MCF 10A (cell line): ENCODE data around the gene CAPN7. TPM values are rescaled to one million over a fixed set of nuclear protein-coding genes. Genes with fewer than 3 reads are reported as not detected.

Experiments
- Bru-seq: library from RNA; stranded (reverse); fragments of 400-500 nt; gene quantifications from one replicate; lab custom pipeline; 2021; lab: Mats Ljungman, UMichigan
- BruChase-seq, 2 experiments: library from RNA; stranded (reverse); fragments of 400-500 nt; gene quantifications; one replicate each; lab custom pipeline; 2021; lab: Mats Ljungman, UMichigan
- BruUV-seq: library from RNA; stranded (reverse); fragments of 400-500 nt; replicated peaks from 2 replicates; lab custom pipeline; 2021; lab: Mats Ljungman, UMichigan
- CTCF ChIA-PET: fragments of 300-600 bp; sonication (Branson Sonifier 250); formaldehyde crosslinking; extraction: SDS; loops from one replicate; lab custom pipeline; 2021; ENCODE audit warnings: antibody characterized with exemption, inconsistent platforms; lab: Yijun Ruan, JAX
- POLR2A ChIA-PET: fragments of 300-600, 350-650 bp; sonication (Branson Sonifier 250); formaldehyde crosslinking; extraction: SDS; loops from one replicate; lab custom pipeline; 2020; ENCODE audit warnings: antibody characterized with exemption, inconsistent platforms; lab: Yijun Ruan, JAX
- DNase-seq: peaks from one replicate; pipeline ENCODE4 v3.0.0-alpha.2; 2018; ENCODE audit not compliant: unreplicated experiment
- H3K27ac Mint-ChIP-seq: one replicate; pipeline ENCODE4 v1.8.0; 2022; ENCODE audit warnings: mild to moderate bottlenecking, low read depth, mixed read lengths; ENCODE audit not compliant: unreplicated experiment
- H3K27me3 Mint-ChIP-seq: one replicate; pipeline ENCODE4 v1.8.0; 2022; ENCODE audit warnings: mixed read lengths; ENCODE audit not compliant: insufficient read depth, unreplicated experiment
- H3K36me3 Mint-ChIP-seq: one replicate; pipeline ENCODE4 v1.8.0; 2022; ENCODE audit warnings: mild to moderate bottlenecking, moderate library complexity, mixed read lengths; ENCODE audit not compliant: insufficient read depth, unreplicated experiment
- H3K4me1 Mint-ChIP-seq: one replicate; pipeline ENCODE4 v1.8.0; 2022; ENCODE audit warnings: mixed read lengths; ENCODE audit not compliant: insufficient read depth, unreplicated experiment
- H3K4me3 Mint-ChIP-seq: one replicate; pipeline ENCODE4 v1.8.0; 2022; ENCODE audit warnings: mild to moderate bottlenecking, moderate library complexity, mixed read lengths; ENCODE audit not compliant: unreplicated experiment
- H3K9me3 Mint-ChIP-seq: one replicate; pipeline ENCODE4 v1.8.0; 2022; ENCODE audit warnings: mixed read lengths; ENCODE audit not compliant: unreplicated experiment
- CTCF ChIP-seq: fragments of 200-600 bp; IDR thresholded peaks from one replicate; pipeline ENCODE4 v1.8.0; 2022; ENCODE audit warnings: antibody characterized with exemption, mild to moderate bottlenecking; ENCODE audit not compliant: unreplicated experiment
- intact Hi-C: fragments of 100-400 bp; cut with micrococcal nuclease; formaldehyde crosslinking; loops from 2 replicates; pipeline ENCODE4 v1.14.1; 2022
- long read RNA-seq: library from polyadenylated mRNA; stranded (forward); transcript quantifications from one replicate; pipeline ENCODE4 v2.0.0, GENCODE V29; 2022
- total RNA-seq: library from RNA; stranded (reverse); gene quantifications from 2 replicates; pipeline ENCODE4 v1.2.3, GENCODE V29; 2022

The CAPN7 gene
- total RNA-seq, result 48.4 and 55.2 TPM in 2 replicates
- percentile 91 among the genes with signal in this experiment for Bru-seq, nascent RNA
- percentile 95 among the genes with signal in this experiment for BruChase-seq, experiment 1, labeled RNA remaining after a 6-hour chase
- BruChase-seq, experiment 2, labeled RNA remaining after a 2-hour chase, result percentile 94 among the genes with signal in this experiment
- long read RNA-seq, full-length matches to known transcripts, result 106 of 149 reads
- long read RNA-seq, partial matches to known transcripts, result 6 of 149 reads
- long read RNA-seq, other reads (novel, unspliced or antisense), result 37 of 149 reads

- Mint-ChIP-seq H3K27me3 (no peaks in the 10 kb centered on the region), H3K27ac (peak within 1 kb of the TSS; percentile 91), H3K36me3 (peaks cover 23% of the 10 kb centered on the region), H3K4me1 (peaks cover 13% of the 10 kb centered on the region), H3K9me3 (no peaks in the 10 kb centered on the region), H3K4me3 (peak within 1 kb of the TSS; percentile 81)
- TF ChIP-seq CTCF, result no peak
- ChIA-PET POLR2A (interaction anchor here (0.7 to 6.9 kb wide), 30 partner anchors 8 to 1027 kb away, joined by 3 to 47 read pairs (median 4); partner anchors contain the start of genes CCDC174, EAF1, LSM3 and METTL6), CTCF (interaction anchor here (0.5 to 9.1 kb wide), 18 partner anchors 10 to 903 kb away, joined by 3 to 121 read pairs (median 3); no protein-coding TSS in a partner anchor)
- intact Hi-C loops, result loop anchor here (5.0 to 10.0 kb wide), 3 partner anchors 169 to 609 kb away; no protein-coding TSS in a partner anchor
- no TSS peak for BruUV-seq
- DNase-seq, result peak; percentile 93
Measured at GRCh38 chr3:15205934-15206661, at the start of gene CAPN7. TSS of gene CAPN7 (plus strand) at chr3:15206246. CDS start at chr3:15206496, 250 bp downstream.

DNA sequence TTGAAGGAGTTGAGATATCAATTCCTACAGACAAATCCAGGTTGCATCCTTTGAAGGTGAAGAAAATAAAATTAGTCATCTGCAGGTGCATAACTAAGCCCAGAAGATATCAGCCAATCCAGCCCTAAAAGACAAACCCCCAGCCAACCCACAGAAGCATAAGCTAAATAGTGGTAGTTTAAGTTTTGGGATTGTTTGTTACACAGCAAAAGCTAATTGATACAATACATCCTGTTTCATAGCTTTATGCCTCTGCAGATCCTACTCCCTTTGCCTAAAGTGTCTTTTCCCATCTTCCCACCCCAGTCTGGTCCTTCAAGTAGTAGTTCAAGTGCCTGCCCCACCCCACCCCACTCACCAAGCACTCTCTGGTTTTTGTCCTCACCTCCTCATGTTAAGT lies 48.6 kb upstream of the CAPN7 start:
- Mint-ChIP-seq H3K4me3 (no peak overlapping the region), H3K27ac (no peak overlapping the region)
- POLR2A ChIA-PET, result no interaction called here

DNA sequence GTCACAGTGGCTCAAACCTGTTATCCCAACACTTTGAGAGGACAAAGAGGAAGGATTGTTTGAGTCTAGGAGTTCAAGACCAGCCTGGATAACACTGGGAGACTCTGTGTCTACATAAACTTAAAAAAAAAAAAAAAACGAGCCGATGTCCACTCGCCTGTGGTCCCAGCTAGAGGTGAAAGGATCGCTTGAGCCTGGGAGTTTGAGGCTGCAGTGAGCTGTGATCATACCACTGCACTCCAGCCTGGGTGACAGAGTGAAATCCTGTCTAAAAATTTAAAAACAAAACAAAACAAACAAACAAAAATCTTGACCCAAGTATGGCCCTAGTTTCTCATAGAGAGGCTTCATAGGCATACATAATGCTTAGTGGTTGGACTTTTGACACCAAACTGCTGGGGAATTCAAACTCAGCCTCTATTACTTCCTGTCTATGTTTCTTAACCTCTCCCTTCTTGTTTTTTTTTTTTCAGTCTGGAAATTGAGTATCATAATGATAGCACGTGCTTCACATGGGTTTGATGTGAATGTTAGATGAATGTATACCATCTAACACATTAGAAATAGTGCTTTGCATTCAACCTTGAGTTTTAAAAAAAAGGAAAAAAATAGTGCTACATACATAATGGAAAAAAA lies 46.4 kb upstream of the CAPN7 start:
- no peak overlapping the region for H3K4me3 Mint-ChIP-seq
- ChIA-PET CTCF (no interaction called here), POLR2A (no interaction called here)
- TF ChIP-seq CTCF, result no peak
- no TSS peak for BruUV-seq
- intact Hi-C loops, result no loop called here
- peaks cover 6% of the 10 kb centered on the region for H3K4me1 Mint-ChIP-seq
- no peak overlapping the region for H3K27ac Mint-ChIP-seq
- no peaks in the 10 kb centered on the region for H3K36me3 Mint-ChIP-seq
- DNase-seq, result no peak
- no peaks in the 10 kb centered on the region for H3K9me3 Mint-ChIP-seq
- H3K27me3 Mint-ChIP-seq, result peaks cover 37% of the 10 kb centered on the region

More for the DNA sequence above, 48.6 kb upstream of the CAPN7 start:
- CTCF ChIA-PET, result no interaction called here
- TF ChIP-seq CTCF, result no peak
- intact Hi-C loops, result no loop called here
- BruUV-seq, result no TSS peak
- Mint-ChIP-seq H3K9me3 (no peaks in the 10 kb centered on the region), H3K27me3 (peaks cover 59% of the 10 kb centered on the region), H3K4me1 (no peaks in the 10 kb centered on the region), H3K36me3 (no peaks in the 10 kb centered on the region)
- DNase-seq, result no peak

GRCh38 chr3:15160662-15161061 lies 45.4 kb upstream of the CAPN7 start:
- H3K27ac Mint-ChIP-seq, result no peak overlapping the region
- peaks cover 27% of the 10 kb centered on the region for H3K27me3 Mint-ChIP-seq
- intact Hi-C loops, result no loop called here
- ChIA-PET CTCF (no interaction called here), POLR2A (no interaction called here)
- no peak for TF ChIP-seq CTCF
- H3K9me3 Mint-ChIP-seq, result no peaks in the 10 kb centered on the region
- no peak overlapping the region for H3K4me3 Mint-ChIP-seq
- DNase-seq, result no peak
- H3K4me1 Mint-ChIP-seq, result peaks cover 6% of the 10 kb centered on the region
- BruUV-seq, result no TSS peak
- H3K36me3 Mint-ChIP-seq, result no peaks in the 10 kb centered on the region
